GM12875 (cell line): ENCODE data around the gene GNB5.

Experiments used
- H3K4me3 ChIP-seq: one replicate; pipeline ENCODE4 v1.5.1; 2011; ENCODE audit warnings: low read depth, low read length, control low read depth
- CTCF ChIP-seq: IDR thresholded peaks from 2 replicates; pipeline ENCODE4 v1.5.1; 2011; ENCODE audit warnings: low read depth, mild to moderate bottlenecking, control low read depth, inconsistent platforms, low read length, moderate library complexity, borderline replicate concordance; ENCODE audit not compliant: insufficient read depth

The GNB5 gene

GRCh38 chr15:52151353-52151752 lies 39.8 kb downstream of the GNB5 start:
- TF ChIP-seq CTCF, result no peak
- H3K4me3 ChIP-seq, result no peak overlapping the region

- TF ChIP-seq CTCF, result no peak
- no peak overlapping the region for H3K4me3 ChIP-seq
These were observed 40.3 kb downstream of the GNB5 start for GRCh38 chr15:52150871-52151270.

- no peak for TF ChIP-seq CTCF
- H3K4me3 ChIP-seq, result no peak overlapping the region
These were observed 41.0 kb downstream of the GNB5 start for GRCh38 chr15:52150043-52150825.

GRCh38 chr15:52148403-52148802 lies 42.8 kb downstream of the GNB5 start:
- no peak for TF ChIP-seq CTCF
- H3K4me3 ChIP-seq, result no peak overlapping the region

- no peak for TF ChIP-seq CTCF
- no peak overlapping the region for H3K4me3 ChIP-seq
These were observed 44.4 kb downstream of the GNB5 start for GRCh38 chr15:52146776-52147175.

GRCh38 chr15:52146261-52146660 lies 44.9 kb downstream of the GNB5 start:
- TF ChIP-seq CTCF, result no peak
- H3K4me3 ChIP-seq, result no peak overlapping the region

GRCh38 chr15:52144656-52145178 lies 46.5 kb downstream of the GNB5 start:
- no peak for TF ChIP-seq CTCF
- H3K4me3 ChIP-seq, result no peak overlapping the region
